GM12872 (cell line): ENCODE measurements around the gene ATP6V1F.

Source experiments
- CTCF ChIP-seq: IDR thresholded peaks from 3 replicates; pipeline ENCODE4 v1.5.1; 2011; ENCODE audit warnings: low read depth, mild to moderate bottlenecking, low read length, moderate library complexity; ENCODE audit not compliant: insufficient read depth

ATP6V1F gene

GRCh38 chr7:128900237-128900636 lies 37.6 kb downstream of the ATP6V1F start:
- no peak for TF ChIP-seq CTCF

- no peak for TF ChIP-seq CTCF
Observed at GRCh38 chr7:128902761-128903585, 40.3 kb downstream of the ATP6V1F start.

GRCh38 chr7:128903621-128904361 lies 41.1 kb downstream of the ATP6V1F start:
- TF ChIP-seq CTCF, result no peak

- TF ChIP-seq CTCF, result peak; percentile 70
Observed at GRCh38 chr7:128904381-128905197, 41.9 kb downstream of the ATP6V1F start.

- no peak for TF ChIP-seq CTCF
Observed at GRCh38 chr7:128906001-128906765, 43.5 kb downstream of the ATP6V1F start.

- no peak for TF ChIP-seq CTCF
Observed at GRCh38 chr7:128906766-128907559, 44.3 kb downstream of the ATP6V1F start.
